Measurements from ENCODE around the gene PRDM5.
A peak's percentile ranks its signal among the peaks of the same experiment; 100 is the strongest.
"Not testable (repeated sequence)": the region's sequence is repeated elsewhere in the genome, so short reads cannot be mapped to it uniquely, and the experiment has no call there.

The PRDM5 gene

DNA sequence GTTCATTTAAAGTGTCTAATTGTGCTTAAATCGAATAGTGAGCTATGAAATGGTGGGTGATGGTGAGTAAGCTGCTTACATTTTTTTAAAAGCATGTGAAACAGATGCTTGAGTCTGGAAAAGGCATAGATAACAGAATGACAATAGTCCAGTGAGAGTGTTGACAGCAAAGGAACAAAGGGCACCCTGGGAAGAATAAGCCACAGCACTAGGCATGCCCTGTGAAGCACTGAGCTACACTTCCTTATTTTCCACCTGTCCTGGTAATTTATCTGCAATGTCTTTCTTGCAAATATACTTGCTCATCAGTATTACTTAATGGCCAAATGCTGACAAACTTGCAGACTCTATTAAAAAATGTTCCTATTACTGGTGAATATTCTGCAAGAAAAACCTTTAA, 168.7 kb downstream of the PRDM5 start:
- no peak for DNase-seq (ENCODE audit: low read depth)

DNA sequence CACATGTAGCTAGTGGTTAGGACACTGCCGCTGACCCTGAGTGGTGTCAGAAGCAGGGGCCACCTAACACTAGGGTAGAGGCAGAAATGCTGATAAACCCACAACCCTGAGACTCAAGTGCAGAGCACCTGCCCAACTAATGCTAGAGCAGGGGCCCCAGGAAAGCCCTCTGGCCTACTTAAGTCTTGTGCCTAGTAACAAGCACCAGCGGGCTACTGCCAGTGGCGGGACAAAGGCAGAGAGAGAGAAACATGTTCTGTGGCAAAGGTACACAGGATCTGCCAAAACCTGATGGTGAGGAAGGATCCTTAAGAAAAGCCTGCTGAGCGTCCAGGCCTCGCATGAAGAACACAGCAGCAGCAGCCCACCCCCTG, 172.4 kb downstream of the PRDM5 start:
- DNase-seq (ENCODE audit: low read depth) = no peak

DNA sequence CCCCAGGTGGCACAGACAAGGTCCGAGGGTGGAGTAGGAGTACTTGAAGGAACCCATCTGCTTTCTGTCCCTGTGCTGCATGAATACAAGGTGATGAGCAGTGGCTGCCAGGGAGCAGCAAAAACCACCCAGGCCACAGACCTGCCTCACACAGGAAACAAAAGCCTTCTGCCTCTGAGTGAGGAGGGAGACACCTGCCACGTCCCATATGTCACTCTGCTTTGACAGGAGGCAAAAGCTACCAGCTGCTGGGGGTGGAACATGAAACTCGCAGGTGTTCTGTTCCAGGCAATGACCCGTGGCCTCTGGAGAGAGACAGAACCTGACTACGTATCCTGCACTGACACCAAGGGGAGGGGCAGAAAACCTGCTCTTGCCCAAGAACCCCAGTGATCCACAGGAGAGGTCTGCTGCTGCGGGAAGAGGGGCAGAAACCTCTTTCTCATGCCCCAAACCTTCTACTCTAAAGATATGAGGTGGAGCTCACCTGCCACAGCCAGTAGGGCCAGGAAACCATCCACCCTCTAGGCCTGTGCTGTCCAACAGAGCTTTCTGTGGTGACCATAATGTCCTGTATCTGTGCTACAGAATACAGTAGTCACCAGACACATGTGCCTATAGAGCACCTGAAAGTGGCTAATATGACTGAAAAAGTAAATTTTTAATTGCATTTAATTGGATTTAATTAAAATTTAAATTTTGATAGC, 172.9 kb downstream of the PRDM5 start:
- no peak for DNase-seq (ENCODE audit: low read depth)

DNA sequence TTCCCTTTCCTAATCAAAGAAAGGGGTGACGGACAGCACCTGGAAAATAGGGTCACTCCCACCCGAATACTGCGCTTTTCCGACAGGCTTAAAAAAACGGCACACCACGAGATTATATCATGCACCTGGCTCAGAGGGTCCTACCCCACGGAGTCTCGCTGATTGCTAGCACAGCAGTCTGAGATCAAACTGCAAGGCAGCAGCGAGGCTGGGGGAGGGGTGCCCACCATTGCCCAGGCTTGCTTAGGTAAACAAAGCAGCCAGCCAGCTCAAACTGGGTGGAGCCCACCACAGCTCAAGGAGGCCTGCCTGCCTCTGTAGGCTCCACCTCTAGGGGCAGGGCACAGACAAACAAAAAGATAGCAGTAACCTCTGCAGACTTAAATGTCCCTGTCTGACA, 180.9 kb downstream of the PRDM5 start:
- DNase-seq (ENCODE audit: low read depth) = not testable (repeated sequence)

DNA sequence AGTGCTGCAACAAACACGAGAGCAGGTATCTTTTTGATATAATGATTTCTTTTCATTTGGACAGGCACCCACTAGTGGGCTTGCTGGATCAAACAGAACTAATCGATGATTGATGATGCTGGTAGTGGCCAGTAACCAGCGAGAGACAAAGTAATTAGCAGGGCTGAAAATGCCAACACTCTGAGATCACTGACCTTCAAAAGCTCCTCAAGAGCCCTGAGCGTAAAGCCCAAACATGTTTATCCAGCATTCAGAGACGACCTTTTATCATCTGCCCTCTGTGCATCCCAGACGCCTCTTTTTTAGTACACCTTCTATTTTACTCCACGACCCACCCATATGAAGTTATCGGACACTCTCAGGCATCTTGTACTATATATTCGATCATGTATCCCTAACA, 186.2 kb downstream of the PRDM5 start:
- no peak for DNase-seq (ENCODE audit: low read depth)

DNA sequence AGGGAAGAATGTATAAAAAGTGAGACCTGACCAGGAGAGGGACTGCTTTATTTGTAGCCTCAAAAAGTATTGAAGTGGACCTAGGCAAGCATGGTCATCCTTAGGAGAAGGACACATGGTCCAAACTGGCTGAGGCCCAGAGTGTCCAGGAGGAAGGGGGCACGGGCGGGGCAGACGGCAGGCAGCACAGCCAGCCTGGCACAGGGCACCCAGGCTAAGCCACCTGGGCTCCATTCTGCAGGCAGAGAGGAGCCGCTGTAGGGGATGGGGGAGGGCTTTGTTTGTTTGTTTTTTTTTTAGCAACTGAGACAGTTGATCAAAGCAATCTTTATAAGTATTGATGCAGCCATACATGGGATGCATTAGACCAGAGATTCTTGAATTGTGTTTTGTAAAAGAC, 188.6 kb downstream of the PRDM5 start:
- DNase-seq (ENCODE audit: low read depth) = no peak

DNA sequence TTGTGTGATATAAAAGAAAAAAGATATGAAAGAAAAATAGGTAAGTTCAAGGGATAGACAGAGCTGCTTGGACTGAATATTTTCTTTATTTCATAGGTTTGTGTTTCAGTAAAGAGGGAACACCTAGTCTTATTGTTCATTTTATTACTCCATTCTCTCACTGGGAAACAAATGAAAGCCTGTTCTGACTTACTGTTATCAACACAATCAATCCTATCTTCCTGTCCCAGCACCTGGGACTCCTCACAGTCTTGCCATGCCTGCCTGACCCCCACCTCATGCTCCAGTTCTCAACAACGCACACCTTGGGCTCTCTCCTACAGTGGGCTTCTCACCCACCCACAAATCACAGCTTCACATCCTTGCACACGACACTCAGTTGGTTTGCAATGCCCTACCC, 189.5 kb downstream of the PRDM5 start:
- no peak for DNase-seq (ENCODE audit: low read depth)

DNA sequence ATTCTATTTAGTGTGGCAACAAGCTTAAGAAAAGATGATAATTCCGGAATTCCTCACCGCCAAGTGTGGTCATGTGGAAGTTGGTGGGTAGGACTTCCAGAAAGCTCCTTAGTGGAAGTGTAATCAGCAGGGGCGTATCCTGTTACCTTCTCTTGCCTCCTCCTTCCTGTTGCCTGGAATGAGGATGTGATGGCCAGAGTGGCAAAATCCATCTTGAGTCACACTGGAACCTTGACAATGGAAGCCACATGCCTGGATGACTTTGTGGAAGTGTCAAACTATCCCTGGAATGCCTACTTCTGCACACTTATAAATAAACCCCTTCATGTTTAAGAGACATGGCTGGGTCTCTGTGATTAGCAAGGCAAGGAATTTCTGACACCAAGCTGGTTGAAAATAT, 191.0 kb downstream of the PRDM5 start:
- peak; percentile 38 for DNase-seq (ENCODE audit: low read depth)

DNA sequence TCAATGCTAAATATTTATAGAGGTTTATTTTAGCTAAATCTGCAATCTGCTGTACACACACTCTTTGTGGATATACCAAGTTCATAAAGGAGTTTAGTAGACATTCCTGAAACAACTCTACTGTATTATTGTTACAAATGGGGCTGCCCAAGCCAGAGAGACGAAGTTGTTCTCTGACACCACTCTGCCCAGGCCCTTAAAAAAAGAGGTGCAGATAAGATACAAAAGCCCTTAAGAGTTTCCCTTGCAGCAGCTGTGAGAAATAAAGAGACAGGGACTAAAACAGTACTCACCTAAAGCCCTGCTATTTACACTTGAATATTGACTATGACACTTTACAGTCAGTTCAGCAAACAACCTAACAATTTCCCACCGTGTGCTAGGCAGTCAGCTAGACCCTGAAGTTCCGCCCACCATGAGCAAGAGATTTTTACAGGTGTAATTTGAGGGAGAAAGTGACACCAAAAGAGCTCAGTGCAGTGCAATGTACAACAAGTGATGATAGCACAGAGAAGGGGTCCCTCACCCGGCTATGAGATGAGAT, 191.7 kb downstream of the PRDM5 start:
- DNase-seq (ENCODE audit: low read depth) = no peak

DNA sequence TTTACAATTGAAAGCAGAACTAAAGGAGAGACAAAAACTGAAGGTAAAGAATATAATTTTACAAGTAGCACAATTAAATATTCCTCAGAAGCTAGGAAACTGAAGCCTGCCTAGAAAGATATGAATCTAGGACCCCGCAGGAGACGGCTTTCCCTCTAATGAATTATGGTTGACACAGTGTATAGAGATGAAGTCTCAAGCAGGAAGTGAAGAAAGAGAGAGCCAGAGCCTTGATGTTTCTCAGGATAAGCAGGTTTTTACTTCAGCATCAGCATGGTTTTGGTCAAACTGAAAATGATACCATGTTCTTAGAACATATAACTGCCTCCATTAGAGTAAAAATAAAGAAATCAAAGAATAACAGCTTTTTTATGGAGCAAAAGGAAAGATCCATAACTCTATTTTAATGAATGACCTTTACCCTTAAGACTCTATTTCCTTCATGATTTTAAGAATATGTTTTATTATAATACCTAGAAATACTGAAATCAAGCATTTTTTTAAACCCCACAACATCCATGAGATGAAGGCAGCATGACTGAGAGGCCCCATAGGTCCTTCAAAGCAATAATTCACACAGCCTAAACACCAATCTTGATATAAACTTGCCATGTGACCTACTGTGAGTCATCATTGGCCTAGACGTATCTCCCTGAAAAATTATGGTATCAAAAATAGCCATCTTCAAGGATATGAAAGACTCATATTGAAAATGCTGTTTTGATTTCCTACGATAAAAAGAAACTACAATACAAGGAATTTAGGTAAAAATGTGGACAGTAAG, 193.4 kb downstream of the PRDM5 start:
- DNase-seq (ENCODE audit: low read depth) = no peak

DNA sequence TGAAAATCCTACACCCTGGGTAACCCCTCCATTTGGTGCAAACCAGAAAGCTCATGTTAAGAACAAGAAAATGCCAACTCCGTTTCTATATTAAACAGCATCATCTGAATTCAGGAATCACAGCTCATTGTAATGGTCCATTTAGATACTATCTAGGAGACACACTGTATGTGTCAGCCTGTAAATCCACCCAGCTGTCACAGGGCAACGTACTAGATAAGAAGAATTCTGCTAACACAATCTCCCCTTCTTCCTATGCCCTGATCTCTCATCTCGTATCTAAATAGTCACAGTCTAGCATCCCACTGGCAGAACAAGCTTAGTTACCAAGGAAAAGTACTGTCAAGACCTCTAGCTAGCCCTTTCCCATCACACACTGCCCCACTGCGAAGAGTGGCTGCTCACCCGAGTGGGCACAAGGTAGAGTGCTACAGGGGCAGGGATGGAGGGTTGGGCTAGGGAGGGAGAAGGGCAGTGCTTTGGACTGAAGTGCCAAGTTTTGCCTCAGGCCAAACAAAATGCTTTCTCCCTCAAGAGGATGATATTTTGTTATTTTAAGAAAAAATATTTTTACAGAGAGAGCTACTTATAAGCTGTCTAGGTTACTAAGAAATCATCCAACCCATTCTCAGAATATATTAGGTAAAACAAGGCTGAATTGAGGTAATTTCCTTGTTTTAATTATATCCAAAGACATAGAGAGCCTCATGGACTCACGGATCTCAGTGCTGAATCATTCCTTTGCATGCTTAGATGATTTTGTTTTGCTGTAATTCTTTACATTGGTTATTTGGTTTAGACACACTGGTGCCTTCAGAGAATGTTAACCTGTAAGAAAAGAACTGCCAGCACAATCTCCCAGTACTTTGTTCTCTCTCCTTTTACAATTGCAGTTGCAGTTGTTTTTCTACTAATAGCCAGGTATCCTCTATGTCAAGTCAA, 196.6 kb downstream of the PRDM5 start:
- DNase-seq (ENCODE audit: low read depth) = no peak

DNA sequence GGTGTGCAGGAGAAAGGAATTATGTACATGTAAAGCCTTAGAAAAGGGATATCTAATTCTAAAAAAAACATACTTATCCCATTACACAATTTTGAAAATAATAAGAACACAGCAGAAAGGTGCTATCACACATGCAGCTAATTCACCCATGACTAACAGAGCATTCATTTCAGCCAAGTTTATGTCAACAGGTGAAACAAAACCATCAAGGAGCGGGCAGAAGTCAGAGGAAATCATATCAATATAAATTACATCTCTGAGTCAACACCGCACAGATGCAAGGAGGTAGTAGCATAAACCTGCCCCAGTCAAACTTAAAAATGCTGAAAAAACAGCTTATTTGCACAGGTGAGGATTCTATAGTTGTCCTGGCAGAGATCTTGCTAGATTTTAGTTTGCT, 197.9 kb downstream of the PRDM5 start:
- no peak for DNase-seq (ENCODE audit: low read depth)

DNA sequence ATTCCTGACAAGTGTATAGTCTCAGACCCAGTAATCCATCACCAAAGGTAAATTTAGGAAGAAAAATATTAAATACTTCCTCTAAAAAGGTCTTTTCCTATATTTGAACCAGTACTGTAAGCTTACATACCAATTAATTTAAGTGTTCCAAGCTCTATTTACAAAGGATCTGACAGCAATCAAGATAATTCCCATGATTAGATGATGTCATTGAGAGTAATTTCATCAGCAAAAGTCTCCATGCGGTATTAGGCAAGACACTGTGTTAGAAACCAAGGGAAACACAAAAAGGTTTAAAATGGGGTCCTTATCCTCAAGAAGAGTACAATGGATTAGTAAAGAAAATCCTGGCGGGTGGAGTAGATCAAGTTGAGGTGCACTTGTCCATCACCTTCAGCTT, 198.5 kb downstream of the PRDM5 start:
- DNase-seq (ENCODE audit: low read depth) = no peak

DNA sequence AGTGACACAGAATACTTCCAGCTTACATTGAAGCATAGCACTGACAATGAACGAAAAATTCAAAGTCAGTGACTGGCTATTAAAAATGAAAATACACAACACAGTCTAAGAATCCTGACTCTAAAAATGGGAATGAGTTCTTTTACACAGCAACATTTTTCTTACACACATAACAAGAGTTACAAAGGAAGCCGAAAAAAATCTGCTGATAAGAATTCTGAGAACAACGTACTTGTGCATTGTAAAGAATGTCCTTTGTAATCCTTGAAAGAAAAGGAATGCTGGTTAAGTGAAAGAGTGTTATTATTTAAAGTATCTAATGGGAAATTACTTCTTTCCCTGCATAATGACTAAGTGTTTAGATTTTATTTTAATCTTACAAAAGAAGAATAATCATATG, 199.4 kb downstream of the PRDM5 start:
- DNase-seq (ENCODE audit: low read depth) = no peak

DNA sequence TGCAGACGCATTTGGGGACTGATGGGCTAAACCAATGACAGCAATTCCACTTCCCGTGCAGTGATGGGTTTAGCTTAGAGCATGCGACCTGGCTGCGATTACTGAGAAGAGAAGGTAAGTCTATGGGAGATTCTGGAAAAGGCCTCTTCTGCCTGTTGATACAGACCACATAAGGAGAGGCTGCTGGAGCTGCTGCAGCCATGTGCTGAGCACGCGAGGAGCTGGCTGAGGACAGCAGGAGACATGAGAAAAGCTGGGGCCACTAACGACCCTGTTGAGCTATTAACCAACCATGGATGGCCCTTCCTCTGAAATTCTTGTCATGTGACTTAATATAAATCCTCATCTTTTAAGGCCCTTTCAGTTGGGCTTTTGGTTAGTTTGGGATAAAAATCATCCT, 199.9 kb downstream of the PRDM5 start:
- DNase-seq (ENCODE audit: low read depth) = no peak

DNA sequence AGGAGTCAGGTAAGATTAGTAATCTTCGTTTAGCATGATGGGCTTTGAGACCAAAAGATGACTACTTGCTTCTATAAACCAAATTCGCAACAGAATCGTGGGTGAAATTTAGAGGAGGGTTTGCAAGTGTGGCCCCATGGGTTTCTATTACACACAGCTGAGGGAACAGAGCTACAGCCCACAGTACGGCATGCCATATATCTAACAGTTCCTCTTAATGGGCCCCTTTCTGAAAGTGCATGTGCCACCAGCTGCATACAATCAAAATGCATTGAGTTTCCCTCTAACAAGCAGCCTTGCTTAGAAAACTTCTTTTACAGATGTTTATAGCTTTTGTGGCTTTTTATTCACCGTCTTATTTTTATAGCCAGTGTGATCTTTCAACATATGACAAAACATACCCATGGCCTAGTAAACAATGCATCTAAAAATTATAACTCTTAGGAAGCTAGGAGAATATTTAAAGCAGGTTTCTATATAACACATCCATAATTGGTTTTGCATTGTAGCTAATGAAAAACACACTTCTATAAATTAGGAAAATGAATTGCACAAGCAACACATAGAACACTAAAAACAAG, 202.1 kb downstream of the PRDM5 start:
- no peak for DNase-seq (ENCODE audit: low read depth)

DNA sequence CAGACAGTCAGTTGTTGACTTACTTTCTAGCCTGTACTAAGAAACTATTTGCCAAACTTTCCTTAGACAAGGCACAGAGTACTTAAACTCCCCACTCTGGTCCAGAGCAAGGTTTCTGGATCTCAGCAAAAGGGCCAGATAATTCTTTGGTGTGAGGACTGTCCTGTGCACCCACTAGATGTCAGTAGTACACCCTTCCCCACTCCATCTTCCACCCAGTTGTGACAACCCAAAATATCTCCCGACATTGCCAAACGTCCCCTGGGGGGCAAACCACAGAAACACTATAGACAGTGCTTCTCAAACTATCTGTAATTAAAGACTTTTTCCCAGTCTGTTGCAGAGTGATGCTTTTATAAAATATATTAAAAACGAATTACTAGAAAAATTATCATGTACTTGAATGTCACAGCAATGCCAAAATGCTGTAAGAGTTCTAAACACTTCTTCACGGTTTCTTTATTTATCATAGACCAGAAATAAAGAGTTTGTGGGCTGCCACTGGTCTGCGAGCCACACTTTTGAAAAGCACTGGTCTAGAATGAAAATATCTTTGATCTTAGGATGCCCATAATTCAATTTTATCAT, 203.5 kb downstream of the PRDM5 start:
- peak; percentile 21 for DNase-seq (ENCODE audit: low read depth)

DNA sequence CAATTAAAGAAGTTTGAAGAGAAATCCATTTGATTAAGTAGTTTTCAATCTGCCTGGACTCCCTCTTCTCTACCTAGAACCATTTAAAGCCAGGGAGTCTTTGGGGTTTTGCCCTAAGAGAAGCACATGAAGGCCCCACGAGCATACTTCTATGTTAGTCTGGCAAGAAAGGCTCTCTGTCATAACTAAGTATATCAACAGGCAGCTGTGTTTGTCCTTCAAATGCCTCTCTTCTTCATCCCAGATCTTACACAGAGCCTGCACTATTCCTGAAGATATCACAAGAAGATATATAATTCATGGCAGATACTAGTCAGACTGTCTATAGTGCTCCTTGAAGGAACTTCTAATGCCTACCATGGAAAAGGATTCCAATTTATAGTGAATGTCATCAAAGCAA, 206.2 kb downstream of the PRDM5 start:
- DNase-seq (ENCODE audit: low read depth) = no peak

DNA sequence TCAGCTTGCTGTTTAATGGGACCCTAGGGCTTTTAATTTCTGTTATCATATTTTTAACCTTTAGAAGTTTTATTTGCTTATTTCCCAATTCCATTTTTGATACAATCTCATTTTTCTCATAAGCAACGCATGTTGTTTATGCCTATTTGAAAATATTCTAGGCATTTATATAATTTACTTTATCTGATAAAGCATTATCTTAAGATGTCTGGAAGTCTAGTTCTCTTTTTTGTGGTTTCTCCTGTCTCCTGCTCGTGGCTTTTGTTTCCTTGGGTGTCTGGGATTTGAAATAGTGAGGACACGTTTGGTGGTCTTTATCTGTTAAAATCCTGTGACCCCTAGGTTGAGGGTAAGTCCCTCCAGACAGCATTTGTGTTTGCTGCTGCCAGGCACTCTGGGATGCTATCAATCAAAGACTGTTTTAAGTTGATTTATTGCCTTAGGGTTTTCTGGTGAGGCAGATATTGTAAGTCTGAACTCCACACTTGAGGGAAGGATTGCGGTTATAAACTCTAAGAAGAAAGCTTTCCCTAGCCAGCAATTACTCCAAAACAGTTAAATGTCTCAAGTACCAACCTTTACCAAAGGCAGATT, 208.0 kb downstream of the PRDM5 start:
- no peak for DNase-seq (ENCODE audit: low read depth)

DNA sequence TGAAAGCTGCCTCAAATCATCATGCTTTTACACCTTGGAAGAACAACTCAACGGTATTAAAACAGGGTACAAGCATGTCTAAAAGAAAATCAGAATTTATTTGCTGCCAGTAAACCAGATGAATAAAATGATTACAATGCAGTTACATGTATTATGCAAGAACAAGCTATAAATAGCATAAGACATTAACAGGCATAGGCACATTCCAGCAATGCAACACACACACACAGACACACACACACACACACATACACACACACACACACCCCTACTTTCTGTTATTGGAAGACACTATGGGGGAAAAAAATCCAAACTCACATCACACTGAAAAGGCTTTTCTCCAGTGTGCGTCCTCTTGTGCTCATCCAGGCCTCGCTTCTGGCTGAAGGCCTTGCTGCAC, 212.5 kb downstream of the PRDM5 start:
- DNase-seq (ENCODE audit: low read depth) = no peak

DNA sequence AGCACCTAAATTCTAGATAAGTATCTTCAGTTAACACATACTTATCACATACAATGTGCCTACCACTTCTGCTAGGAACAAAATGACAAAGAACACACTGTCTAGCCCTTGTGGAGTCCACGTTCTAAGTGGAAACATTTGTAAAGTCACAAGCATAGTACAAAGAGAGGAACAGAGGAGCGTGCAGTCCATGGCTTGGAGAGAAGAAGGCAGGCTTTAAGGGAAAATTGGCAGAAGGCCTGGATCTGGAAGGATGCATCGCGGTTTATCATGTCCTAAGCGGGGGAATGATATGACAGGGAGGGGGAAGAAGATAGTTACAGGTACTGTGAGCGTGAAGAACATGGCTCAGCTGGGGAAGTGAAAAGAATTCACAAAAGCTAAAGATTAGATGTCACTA, 218.0 kb downstream of the PRDM5 start:
- no peak for DNase-seq (ENCODE audit: low read depth)

All from GM04503 (cell line).